ENCODE results near the gene FSCN2.

- TF ChIP-seq CTCF (IDR thresholded peaks at IDR 0.05) (no peak), POLR2AphosphoS5 (IDR thresholded peaks at IDR 0.05; ENCODE audit: insufficient read depth in 1 of 2, low read depth in 1 of 2) (no peak), POLR2A (IDR thresholded peaks at IDR 0.05) (no peak)
Observed at GRCh38 chr17:81483085-81483861, 44.9 kb upstream of the FSCN2 start.
